ELF-1 (cell line): Measurements from ENCODE around the gene ADAM15.

Experiments
- DNase-seq: peaks from one replicate; pipeline ENCODE4 v3.0.0-alpha.2; 2016; ENCODE audit warnings: low read depth, low spot score

Gene ADAM15

DNA sequence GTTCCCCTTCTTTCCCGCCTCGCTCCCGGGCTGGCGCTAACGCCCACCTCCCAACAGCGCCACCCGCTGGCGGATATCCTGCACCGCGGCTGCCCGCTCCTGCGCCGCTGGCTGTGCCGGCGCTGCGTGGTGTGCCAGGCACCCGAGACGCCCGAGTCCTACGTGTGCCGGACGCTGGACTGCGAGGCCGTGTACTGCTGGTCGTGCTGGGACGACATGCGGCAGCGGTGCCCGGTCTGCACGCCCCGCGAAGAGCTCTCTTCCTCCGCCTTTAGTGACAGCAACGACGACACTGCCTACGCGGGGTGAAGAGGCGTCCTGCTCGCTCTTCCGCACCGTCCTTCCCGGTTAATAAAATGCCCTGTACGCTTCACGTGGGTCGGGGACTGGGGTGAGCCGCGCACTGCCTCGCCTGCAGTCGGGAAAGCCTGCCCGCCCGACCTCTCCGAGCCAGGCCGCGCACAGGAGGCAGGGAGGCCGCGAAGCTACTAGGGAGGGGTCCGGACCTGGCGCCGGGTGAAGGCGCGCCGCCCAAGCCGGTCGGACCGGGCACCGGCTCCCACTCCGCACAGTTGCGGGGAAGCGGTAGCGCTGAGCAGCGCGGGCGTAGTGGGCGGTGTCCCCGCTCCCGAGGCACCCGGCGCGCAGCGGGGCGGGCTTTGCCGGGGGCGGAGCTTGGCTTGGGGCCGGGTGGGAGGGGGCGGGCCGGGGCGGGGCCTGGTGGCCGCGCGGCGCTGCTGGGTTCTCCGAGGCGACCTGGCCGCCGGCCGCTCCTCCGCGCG is at the start of gene ADAM15:
TSS of gene ADAM15 (plus strand) at position 757 of the 782 bp plus-strand sequence. CDS start 71 bp downstream, outside the sequence.
- DNase-seq = peak; percentile 92

DNA sequence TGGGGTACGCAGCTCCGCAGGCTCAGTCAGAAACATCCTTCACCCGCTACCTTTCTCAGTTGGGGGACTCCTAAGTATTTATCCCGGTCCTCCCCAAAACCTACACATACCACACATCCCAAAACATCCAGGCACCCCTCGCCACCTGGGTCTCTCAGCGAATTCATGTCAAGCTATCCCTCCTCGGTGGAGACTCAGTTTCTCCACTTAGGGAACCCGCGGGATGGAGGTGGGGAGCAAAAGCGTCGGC is 49.8 kb upstream of the ADAM15 start:
- no peak for DNase-seq

- DNase-seq = peak; percentile 95
Observed at GRCh38 chr1:155001675-155002463, 49.2 kb upstream of the ADAM15 start.

DNA sequence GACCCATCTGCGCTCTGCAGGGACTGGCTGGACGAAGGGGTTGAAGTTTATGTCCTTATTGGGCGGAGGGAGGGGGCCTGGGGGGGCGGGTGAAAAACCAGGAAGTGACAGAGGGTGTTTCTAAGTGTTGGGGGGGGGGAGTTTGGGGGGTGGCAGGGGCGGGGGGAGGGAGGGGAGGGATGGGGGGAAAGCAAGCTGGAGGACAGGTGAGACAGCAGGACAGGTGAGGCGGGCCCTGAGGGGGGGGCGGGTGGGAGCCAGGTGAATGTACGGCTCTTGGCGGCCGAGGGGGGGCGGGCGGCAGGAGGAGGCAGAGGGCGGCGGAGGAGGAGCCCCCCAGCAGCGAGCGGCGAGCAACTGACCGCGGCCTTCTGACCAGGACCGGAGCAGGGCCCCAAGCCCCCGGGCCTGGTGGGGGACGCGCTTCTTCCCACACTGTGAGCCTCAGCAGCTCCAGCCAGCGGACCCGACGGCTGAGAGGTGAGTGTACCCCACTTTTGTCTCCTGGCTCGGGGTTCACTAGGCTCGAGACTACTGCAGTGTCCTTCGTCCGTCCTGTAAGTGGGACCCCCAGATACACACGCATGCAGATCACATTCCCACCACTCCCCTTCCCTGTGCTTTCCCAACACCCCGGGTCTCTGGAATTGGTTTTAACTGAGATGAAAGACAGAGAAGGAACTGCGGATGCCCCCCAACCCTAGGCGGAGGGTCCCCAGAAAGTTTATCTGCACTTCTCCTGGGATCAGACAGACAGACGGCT is 48.5 kb upstream of the ADAM15 start, which contains the start of gene ZBTB7B:
TSS of gene ZBTB7B (plus strand) at position 339 of the 763 bp plus-strand sequence. CDS start 11,859 bp downstream, outside the sequence.
- peak; percentile 45 for DNase-seq

- DNase-seq = no peak
Observed at GRCh38 chr1:155003227-155003765, 47.8 kb upstream of the ADAM15 start.

- peak; percentile 36 for DNase-seq
Observed at GRCh38 chr1:155003766-155004351, 47.3 kb upstream of the ADAM15 start.

DNA sequence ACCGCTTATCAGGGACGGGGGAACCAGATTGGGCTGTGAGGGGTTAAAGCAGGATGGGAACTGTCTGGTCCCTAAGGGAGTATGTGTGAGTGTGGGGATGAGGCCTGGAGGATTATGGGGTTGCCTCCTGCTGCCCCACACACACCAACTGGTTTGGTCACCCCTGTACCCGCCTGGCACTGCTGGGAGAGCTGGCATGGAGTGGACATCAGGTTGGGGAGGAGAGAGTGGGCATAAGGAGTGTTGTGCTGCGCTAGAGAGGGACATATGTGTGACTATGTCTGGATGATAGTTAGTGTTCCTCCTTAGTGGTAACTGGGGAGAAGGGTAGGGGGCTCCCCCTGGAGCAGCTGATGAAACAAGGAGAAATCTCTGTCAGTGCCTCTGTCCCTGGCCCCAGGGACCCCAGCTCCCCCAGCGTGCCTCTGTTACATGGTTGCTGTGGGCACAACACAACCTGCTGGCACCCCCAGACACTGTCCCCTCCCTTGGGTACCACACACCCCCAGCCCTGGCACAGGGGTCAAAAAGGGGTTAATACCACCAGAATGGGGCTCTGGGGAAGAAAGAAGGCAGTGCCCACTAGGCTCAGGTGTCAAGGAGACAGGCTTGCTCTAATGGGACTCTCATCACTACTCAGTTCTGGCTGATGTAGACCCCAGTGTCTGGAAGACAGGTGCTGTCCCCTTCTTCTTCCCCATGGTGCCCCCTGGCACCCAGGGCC is 46.6 kb upstream of the ADAM15 start:
- no peak for DNase-seq

- no peak for DNase-seq
Observed at GRCh38 chr1:155005076-155006011, 45.8 kb upstream of the ADAM15 start.

GRCh38 chr1:155006601-155007101 is 44.5 kb upstream of the ADAM15 start:
- no peak for DNase-seq

GRCh38 chr1:155007251-155007828 is 43.8 kb upstream of the ADAM15 start:
- no peak for DNase-seq

GRCh38 chr1:155008015-155008941 is 42.8 kb upstream of the ADAM15 start:
- DNase-seq = no peak

- DNase-seq = no peak
Observed at GRCh38 chr1:155009221-155009711, 41.9 kb upstream of the ADAM15 start.

DNA sequence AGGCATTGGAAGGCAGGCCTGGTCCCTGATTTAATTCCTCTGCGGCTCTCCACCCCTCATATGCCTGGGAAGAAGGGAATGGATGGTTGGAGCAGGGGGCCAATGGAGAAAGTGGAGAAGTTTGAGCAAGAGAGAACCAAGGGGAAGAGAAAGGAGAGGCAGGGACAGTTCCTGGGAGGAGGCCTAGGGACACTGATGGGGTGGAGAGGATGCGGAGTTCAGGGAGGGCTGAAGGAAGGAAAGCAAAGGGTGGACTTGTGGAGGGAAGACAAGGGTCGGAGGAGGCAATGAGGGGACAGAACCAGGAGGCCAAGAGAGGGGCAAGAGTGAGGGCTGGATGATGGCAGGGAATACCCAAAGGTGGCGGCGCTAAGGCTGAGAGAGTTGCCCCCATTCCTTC is 41.4 kb upstream of the ADAM15 start:
- DNase-seq = no peak

DNA sequence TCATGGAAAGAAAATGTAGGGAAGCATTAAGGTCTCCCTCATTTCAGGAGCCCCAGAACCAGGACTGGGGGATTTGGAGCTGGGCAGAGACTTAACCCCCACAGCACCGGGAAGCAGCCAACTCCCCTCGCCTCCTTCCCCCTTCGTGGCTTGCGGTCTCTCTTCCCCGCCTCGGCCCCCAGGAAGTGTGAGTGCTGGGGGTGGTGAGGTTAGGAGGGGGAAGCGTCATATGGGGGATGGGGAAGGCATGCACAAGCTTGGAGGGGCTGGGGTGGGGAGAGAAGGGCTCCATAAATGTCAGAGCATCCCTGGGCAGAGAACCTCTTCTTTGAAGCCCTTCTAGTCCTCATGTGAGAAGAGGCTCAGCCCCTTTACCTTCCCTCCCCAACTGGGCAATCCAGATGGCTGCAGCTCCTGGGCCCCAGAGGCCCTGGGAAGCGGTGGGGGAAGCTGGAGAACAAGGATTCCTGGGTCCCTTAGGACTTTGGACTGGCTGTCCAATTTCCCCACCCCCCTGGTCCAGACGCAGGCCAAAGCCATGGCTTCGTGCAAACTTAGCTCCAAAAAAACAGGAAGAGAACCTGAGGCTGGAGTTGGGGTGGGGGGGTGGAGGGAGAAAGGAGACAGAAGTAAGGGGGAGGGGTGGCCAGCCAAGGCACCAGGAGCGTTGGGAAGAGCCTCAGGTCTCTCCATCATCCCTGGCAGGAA is 40.8 kb upstream of the ADAM15 start:
- no peak for DNase-seq

- DNase-seq = no peak
Observed at GRCh38 chr1:155011004-155011416, 40.1 kb upstream of the ADAM15 start.

- no peak for DNase-seq
Observed at GRCh38 chr1:155011437-155012025, 39.6 kb upstream of the ADAM15 start.

- DNase-seq = peak; percentile 73
Observed at GRCh38 chr1:155012026-155012546, 39.0 kb upstream of the ADAM15 start.
